Measurements from ENCODE around the gene ARHGEF28. TPM values are rescaled to one million over a fixed set of nuclear protein-coding genes. Genes with fewer than 3 reads are reported as not detected.

ARHGEF28 gene
- total and polyA plus RNA-seq, 9 of the 15 experiments (the other 6 are each of a cell fraction or from before 2014, with no cell fraction given): 0.27 TPM; not detected in 8

DNA sequence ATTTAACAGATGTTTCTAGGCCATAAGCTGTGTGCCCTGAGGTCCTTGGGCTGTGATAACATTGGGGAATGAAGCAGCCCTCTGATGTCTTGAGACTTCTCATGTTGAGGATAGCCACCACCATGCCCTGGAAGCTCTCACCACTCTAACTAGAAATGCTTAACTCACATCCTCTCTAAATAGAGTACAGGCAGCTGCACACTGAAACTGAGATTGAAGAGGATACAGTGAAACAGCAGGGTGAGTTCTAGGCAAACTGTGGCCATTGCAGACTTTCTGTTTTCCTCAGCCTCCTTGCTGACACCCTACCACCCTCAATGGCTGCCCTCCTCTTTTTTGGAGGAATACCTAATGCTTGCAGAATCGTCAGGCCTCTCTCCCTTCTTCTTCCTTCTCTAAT lies 38.1 kb upstream of the ARHGEF28 start (continued):
- no peak for TF ChIP-seq SMC3 (conservative IDR thresholded peaks at IDR 0.05; ENCODE audit: insufficient read depth, low read depth, low read length)
- TF ChIP-seq, protein P1, sequence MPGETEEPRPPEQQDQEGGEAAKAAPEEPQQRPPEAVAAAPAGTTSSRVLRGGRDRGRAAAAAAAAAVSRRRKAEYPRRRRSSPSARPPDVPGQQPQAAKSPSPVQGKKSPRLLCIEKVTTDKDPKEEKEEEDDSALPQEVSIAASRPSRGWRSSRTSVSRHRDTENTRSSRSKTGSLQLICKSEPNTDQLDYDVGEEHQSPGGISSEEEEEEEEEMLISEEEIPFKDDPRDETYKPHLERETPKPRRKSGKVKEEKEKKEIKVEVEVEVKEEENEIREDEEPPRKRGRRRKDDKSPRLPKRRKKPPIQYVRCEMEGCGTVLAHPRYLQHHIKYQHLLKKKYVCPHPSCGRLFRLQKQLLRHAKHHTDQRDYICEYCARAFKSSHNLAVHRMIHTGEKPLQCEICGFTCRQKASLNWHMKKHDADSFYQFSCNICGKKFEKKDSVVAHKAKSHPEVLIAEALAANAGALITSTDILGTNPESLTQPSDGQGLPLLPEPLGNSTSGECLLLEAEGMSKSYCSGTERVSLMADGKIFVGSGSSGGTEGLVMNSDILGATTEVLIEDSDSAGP (CRISPR knock-in tag; IDR thresholded peaks at IDR 0.05): no peak
- TF ChIP-seq CREBBP (IDR thresholded peaks at IDR 0.05; ENCODE audit: low read depth, low read length): no peak

GRCh38 chr5:73591102-73591695 lies 34.8 kb upstream of the ARHGEF28 start:
- no peak overlapping the region for H3K27ac ChIP-seq (ENCODE audit: extremely low read depth, low read depth, low read length)
- peak; percentile 86 for FAIRE-seq
- peak; percentile 89 for ATAC-seq
- no peak overlapping the region for H3K9ac ChIP-seq (ENCODE audit: insufficient read depth in 1 of 2, low read depth in 2 of 2, low read length in 2 of 2)
- H3K4me3 ChIP-seq: no peak overlapping the region
- no peaks in the 10 kb centered on the region for H3K4me1 ChIP-seq (replicated peaks in 1 of 2; ENCODE audit: control insufficient read depth in 2 of 2, insufficient read depth in 2 of 2, low read length in 2 of 2)
- peak; percentile 59 to 81 (median 62) for DNase-seq (ENCODE audit: extremely low read depth in 1 of 4, low spot score in 3 of 4)
- H3K9me1 ChIP-seq (ENCODE audit: control insufficient read depth, insufficient read depth, low read length): no peaks in the 10 kb centered on the region
- in situ Hi-C loops (cut with MboI): no loop called here
- BruUV-seq (replicated peaks): no TSS peak
- H3K27me3 ChIP-seq (ENCODE audit: control insufficient read depth in 2 of 2, insufficient read depth in 2 of 2, low read length in 2 of 2): no peaks in the 10 kb centered on the region
- POLR2A ChIA-PET: interaction anchor here (1.0 to 1.3 kb wide), 2 partner anchors 14 to 202 kb away, joined by 3 to 7 read pairs; no protein-coding TSS in a partner anchor
- CTCF ChIA-PET (ENCODE audit: low intra/inter-chr PET ratio): interaction anchor here (0.6 to 4.4 kb wide), 5 partner anchors 103 to 375 kb away, joined by 3 to 50 read pairs (median 3); no protein-coding TSS in a partner anchor
- intact Hi-C loops (cut with micrococcal nuclease): loop anchor here (1.0 to 5.0 kb wide), 4 partner anchors 74 to 1056 kb away; no protein-coding TSS in a partner anchor
- no peaks in the 10 kb centered on the region for H3K9me3 ChIP-seq (replicated peaks; ENCODE audit: control insufficient read depth, insufficient read depth, low read depth, low read length)
- 0 out of 2 replicates have a peak, but pooled peaks cover 8% of the 10 kb centered on the region for H4K20me1 ChIP-seq (replicated peaks; ENCODE audit: control insufficient read depth, insufficient read depth, low read length)
- H2AFZ ChIP-seq (ENCODE audit: low read depth, low read length): no peak overlapping the region
- 25% methylated on average over 4 of the region's 4 CpGs for WGBS (ENCODE audit: insufficient coverage, low coverage, missing lambda C conversion rate)
- no peak overlapping the region for H3K4me2 ChIP-seq (ENCODE audit: insufficient read depth, low read length)
- H3K36me3 ChIP-seq (ENCODE audit: control insufficient read depth, insufficient read depth, low read length): 0 out of 3 replicates have a peak, but pooled peaks cover 3% of the 10 kb centered on the region
- no peaks in the 10 kb centered on the region for H3K79me2 ChIP-seq (ENCODE audit: control insufficient read depth, insufficient read depth, low read length)
- TF ChIP-seq DACH1 (IDR thresholded peaks at IDR 0.05; ENCODE audit: partially characterized antibody) (peak; percentile 6), ARID2 (IDR thresholded peaks at IDR 0.05) (peak; percentile 61), RAD21 (CRISPR knock-in tag; conservative IDR thresholded peaks at IDR 0.05 in 1 of 2, IDR thresholded peaks at IDR 0.05 in 1 of 2) (peak; percentile 90 to 94)
- TF ChIP-seq, protein P2, sequence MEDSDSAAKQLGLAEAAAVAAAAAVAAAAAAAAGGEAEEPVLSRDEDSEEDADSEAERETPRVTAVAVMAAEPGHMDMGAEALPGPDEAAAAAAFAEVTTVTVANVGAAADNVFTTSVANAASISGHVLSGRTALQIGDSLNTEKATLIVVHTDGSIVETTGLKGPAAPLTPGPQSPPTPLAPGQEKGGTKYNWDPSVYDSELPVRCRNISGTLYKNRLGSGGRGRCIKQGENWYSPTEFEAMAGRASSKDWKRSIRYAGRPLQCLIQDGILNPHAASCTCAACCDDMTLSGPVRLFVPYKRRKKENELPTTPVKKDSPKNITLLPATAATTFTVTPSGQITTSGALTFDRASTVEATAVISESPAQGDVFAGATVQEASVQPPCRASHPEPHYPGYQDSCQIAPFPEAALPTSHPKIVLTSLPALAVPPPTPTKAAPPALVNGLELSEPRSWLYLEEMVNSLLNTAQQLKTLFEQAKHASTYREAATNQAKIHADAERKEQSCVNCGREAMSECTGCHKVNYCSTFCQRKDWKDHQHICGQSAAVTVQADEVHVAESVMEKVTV (CRISPR knock-in tag; IDR thresholded peaks at IDR 0.05): peak; percentile 85
- TF ChIP-seq, protein P3, sequence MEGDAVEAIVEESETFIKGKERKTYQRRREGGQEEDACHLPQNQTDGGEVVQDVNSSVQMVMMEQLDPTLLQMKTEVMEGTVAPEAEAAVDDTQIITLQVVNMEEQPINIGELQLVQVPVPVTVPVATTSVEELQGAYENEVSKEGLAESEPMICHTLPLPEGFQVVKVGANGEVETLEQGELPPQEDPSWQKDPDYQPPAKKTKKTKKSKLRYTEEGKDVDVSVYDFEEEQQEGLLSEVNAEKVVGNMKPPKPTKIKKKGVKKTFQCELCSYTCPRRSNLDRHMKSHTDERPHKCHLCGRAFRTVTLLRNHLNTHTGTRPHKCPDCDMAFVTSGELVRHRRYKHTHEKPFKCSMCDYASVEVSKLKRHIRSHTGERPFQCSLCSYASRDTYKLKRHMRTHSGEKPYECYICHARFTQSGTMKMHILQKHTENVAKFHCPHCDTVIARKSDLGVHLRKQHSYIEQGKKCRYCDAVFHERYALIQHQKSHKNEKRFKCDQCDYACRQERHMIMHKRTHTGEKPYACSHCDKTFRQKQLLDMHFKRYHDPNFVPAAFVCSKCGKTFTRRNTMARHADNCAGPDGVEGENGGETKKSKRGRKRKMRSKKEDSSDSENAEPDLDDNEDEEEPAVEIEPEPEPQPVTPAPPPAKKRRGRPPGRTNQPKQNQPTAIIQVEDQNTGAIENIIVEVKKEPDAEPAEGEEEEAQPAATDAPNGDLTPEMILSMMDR (IDR thresholded peaks at IDR 0.05 in 2 of 3, conservative IDR thresholded peaks at IDR 0.05 in 1 of 3; ENCODE audit: insufficient read depth in 2 of 3, low read depth in 1 of 3, low read length in 3 of 3): peak; percentile 65 to 87 (median 70)
